Measurements from ENCODE around the gene KCNK10.

DNA sequence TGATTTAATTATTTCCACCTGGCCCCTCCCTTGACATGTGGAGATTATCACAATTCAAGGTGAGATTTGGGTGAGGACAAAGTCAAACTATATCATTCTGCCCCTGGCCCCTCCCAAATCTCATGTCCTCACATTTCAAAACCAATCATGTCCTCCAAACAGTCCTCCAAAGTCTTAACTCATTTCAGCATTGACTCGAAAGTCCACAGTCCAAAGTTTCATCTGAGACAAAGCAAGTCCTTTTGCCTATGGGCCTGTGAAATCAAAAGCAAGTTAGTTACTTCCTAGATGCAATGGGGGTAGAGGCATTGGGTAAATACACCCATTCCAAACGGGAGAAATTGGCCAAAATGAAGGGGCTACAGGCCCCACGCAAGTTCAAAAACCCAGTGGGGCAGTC lies 31.3 kb upstream of the KCNK10 start:
- TF ChIP-seq EZH2 (IDR thresholded peaks at IDR 0.05; ENCODE audit: borderline replicate concordance, insufficient read depth, low read depth, low read length, poor library complexity, severe bottlenecking) (no peak), CTCF (IDR thresholded peaks at IDR 0.05) (no peak)
